Measurements from ENCODE around the gene RALGPS1. TPM values are rescaled to one million over a fixed set of nuclear protein-coding genes. Genes with fewer than 3 reads are reported as not detected.

RALGPS1 gene
- total RNA-seq, 2 donors from 2014 or later = 7.6 to 18.5 TPM

DNA sequence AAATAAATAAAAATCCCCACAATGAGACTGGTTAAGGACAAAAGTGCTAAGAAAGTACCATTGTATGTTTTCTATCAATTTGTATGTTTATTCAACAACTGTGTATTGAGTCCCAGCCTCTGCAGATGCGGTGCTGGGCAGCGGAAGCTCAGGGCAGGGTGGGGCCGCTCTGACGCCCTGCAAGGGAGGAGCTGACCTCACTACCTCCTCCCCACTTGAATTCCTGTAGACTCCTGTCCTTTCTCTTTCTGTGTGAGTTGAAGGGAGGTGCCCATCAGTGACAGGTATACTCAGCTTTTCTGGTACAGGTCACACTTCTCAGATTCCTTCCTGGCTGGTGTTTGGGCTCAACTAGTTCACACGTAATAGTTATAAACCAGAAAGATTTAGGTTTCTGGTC lies 180.8 kb downstream of the RALGPS1 start:
- Histone ChIP-seq H3K27ac (no peak overlapping the region), H3K27me3 (replicated peaks; ENCODE audit: insufficient read depth) (no peaks in the 10 kb centered on the region), H3K9me3 (no peaks in the 10 kb centered on the region), H3K36me3 (no peaks in the 10 kb centered on the region), H3K4me3 (no peak overlapping the region), H3K4me1 (ENCODE audit: control insufficient read depth in 1 of 2, low read depth in 2 of 2) (peaks cover 0 to 27% of the 10 kb centered on the region in 2 donors)
- TF ChIP-seq, protein P1, sequence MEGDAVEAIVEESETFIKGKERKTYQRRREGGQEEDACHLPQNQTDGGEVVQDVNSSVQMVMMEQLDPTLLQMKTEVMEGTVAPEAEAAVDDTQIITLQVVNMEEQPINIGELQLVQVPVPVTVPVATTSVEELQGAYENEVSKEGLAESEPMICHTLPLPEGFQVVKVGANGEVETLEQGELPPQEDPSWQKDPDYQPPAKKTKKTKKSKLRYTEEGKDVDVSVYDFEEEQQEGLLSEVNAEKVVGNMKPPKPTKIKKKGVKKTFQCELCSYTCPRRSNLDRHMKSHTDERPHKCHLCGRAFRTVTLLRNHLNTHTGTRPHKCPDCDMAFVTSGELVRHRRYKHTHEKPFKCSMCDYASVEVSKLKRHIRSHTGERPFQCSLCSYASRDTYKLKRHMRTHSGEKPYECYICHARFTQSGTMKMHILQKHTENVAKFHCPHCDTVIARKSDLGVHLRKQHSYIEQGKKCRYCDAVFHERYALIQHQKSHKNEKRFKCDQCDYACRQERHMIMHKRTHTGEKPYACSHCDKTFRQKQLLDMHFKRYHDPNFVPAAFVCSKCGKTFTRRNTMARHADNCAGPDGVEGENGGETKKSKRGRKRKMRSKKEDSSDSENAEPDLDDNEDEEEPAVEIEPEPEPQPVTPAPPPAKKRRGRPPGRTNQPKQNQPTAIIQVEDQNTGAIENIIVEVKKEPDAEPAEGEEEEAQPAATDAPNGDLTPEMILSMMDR (IDR thresholded peaks at IDR 0.05) = no peak
- DNase-seq (ENCODE audit: low spot score) (no peak), ATAC-seq (ENCODE audit: insufficient number of reproducible peaks, low FRiP score, low read depth) (no peak)

DNA sequence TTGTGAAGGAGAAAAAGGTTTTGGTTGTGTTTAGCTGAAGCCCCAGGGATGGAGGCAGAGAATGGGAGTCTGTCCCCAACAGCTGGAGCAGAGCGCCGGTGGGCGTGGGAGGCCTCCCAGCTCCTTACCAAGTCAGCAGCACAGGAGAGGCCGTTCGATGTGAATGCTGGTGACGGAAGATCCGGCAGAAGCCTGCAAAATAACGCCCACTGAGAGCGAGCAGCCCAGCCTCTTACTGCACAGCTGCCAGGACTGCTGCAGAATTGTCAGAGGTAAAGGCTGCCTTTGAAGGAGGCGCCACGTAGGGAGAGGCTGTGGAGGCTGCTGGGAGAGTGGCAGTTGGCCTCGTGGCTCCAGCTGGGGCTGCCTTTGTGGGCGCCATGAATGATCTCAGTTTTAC lies 181.6 kb downstream of the RALGPS1 start:
- DNase-seq (ENCODE audit: low spot score) (no peak), ATAC-seq (ENCODE audit: insufficient number of reproducible peaks, low FRiP score, low read depth) (no peak)
- Histone ChIP-seq H3K4me3 (no peak overlapping the region), H3K27me3 (replicated peaks; ENCODE audit: insufficient read depth) (no peaks in the 10 kb centered on the region), H3K27ac (no peak overlapping the region), H3K36me3 (no peaks in the 10 kb centered on the region), H3K4me1 (ENCODE audit: control insufficient read depth in 1 of 2, low read depth in 2 of 2) (peaks cover 0 to 19% of the 10 kb centered on the region in 2 donors), H3K9me3 (no peaks in the 10 kb centered on the region)
- TF ChIP-seq, protein P1 (IDR thresholded peaks at IDR 0.05) = no peak

DNA sequence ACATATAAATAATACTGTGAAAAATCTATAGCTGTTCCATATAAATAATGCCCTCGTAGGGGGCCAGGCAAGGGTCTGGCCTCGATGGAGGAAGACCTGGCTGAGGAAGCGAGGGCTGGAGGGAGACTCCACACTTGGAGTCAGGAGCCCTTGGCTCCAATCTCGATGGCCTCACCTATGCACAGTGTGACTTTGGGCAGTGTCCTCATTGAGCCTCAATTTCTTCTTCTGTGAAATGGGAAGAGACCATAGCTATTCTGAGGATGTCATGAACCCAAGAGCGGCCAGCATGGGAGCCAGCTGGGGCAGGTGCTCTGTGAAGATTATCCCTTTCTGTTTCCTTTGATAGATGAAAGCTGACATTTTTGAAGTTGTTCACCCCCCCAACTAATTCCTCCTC lies 183.1 kb downstream of the RALGPS1 start:
- DNase-seq (ENCODE audit: low spot score) (no peak), ATAC-seq (ENCODE audit: insufficient number of reproducible peaks, low FRiP score, low read depth) (no peak)
- Histone ChIP-seq H3K4me3 (no peak overlapping the region), H3K27me3 (replicated peaks; ENCODE audit: insufficient read depth) (no peaks in the 10 kb centered on the region), H3K36me3 (no peaks in the 10 kb centered on the region), H3K9me3 (no peaks in the 10 kb centered on the region), H3K4me1 (ENCODE audit: control insufficient read depth in 1 of 2, low read depth in 2 of 2) (peaks cover 0 to 19% of the 10 kb centered on the region in 2 donors), H3K27ac (no peak overlapping the region)
- TF ChIP-seq, protein P1 (IDR thresholded peaks at IDR 0.05) = no peak

DNA sequence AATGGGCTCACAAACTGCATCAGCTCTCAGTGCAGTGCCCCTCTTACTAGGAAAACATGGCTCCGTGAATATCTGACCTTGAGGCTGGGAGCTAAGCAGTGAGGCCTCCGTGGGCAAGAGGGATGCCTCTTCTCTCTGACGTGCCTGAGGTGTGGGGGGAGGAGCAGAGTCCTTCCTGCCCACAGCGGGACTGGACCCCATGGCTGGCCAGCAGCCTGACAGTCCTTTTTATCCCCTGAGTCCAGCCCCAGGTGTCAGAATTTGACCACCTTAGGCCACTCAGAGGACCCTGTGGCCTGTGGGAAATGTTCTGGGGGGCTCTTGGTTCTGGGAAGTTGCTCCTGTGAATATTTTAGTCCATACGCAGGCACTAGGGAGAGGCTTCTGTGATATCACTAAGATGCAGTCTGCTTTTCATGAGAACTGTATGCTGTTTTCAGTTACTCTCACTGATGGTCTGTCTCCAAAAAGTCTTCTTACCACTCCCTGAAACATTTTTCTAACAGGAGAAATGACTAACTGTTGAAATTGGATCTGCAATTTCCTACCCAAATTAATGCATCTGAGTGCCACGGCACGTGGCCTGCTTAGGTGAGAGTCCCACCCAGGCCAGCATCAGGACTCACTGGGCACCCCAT lies 184.5 kb downstream of the RALGPS1 start:
- DNase-seq (ENCODE audit: low spot score) (no peak), ATAC-seq (ENCODE audit: insufficient number of reproducible peaks, low FRiP score, low read depth) (no peak)
- Histone ChIP-seq H3K27ac (peak overlapping the region in 1 of 2 donors; percentile 10), H3K9me3 (no peaks in the 10 kb centered on the region), H3K4me3 (no peak overlapping the region), H3K36me3 (no peaks in the 10 kb centered on the region), H3K27me3 (replicated peaks; ENCODE audit: insufficient read depth) (no peaks in the 10 kb centered on the region), H3K4me1 (ENCODE audit: control insufficient read depth in 1 of 2, low read depth in 2 of 2) (peaks cover 0 to 19% of the 10 kb centered on the region in 2 donors)
- TF ChIP-seq, protein P1 (IDR thresholded peaks at IDR 0.05) = no peak

DNA sequence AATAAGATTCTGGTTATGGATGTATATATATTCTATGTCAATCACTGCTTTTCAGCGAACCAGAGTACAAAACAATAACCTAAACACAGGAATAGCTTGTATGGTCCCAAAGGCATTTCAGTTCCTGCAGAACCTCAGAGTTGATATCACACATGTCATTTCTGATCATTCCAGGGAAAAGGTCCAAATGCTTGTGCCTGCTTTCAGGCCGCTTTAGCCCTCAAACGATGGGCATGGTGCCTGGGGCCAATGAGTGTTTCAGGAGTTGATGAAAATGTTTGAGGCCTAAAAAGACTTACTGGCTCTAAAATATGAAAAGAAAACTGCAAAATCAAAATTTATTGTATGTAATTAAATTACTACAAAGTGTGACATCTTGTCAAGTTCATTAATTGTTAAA lies 185.1 kb downstream of the RALGPS1 start:
- no peak overlapping the region for H3K27ac ChIP-seq
- DNase-seq (ENCODE audit: low spot score) (no peak), ATAC-seq (ENCODE audit: insufficient number of reproducible peaks, low FRiP score, low read depth) (no peak)
- H3K4me1 ChIP-seq (ENCODE audit: control insufficient read depth in 1 of 2, low read depth in 2 of 2) = peaks cover 0 to 19% of the 10 kb centered on the region in 2 donors
- no peaks in the 10 kb centered on the region for H3K9me3 ChIP-seq
- H3K27me3 ChIP-seq (replicated peaks; ENCODE audit: insufficient read depth) = no peaks in the 10 kb centered on the region
- H3K4me3 ChIP-seq = no peak overlapping the region
- TF ChIP-seq, protein P1 (IDR thresholded peaks at IDR 0.05) = no peak
- no peaks in the 10 kb centered on the region for H3K36me3 ChIP-seq
